Neural cell (in vitro differentiated cells): ENCODE data around the gene GCC1. TPM values are rescaled to one million over a fixed set of nuclear protein-coding genes. Genes with fewer than 3 reads are reported as not detected.

Source experiments
- H2AFZ ChIP-seq: fragments of 200-600, 300-800 bp; sonication (generic), shearing (Covaris generic); 2 replicates; pipeline ENCODE4 v1.6.0; 2014; ENCODE audit warnings: low read depth, mild to moderate bottlenecking, antibody characterized with exemption, low read length, moderate library complexity
- H3F3A ChIP-seq: fragments of 200-600 bp; shearing (Covaris generic); 2 replicates; pipeline ENCODE4 v1.6.1; 2016; ENCODE audit warnings: mild to moderate bottlenecking, moderate library complexity, mixed read lengths, antibody characterized with exemption, low read length; ENCODE audit not compliant: insufficient read depth, poor library complexity, severe bottlenecking
- H3K27ac ChIP-seq: fragments of 200-600, 300-800 bp; sonication (generic), shearing (Covaris generic); 2 replicates; pipeline ENCODE4 v1.5.1; 2014; ENCODE audit warnings: mild to moderate bottlenecking, low read length, moderate library complexity
- H3K27me3 ChIP-seq: fragments of 300-800, 200-600 bp; sonication (generic), shearing (Covaris generic); 2 replicates; pipeline ENCODE4 v1.6.0; 2014; ENCODE audit warnings: mild to moderate bottlenecking, low read depth, low read length, moderate library complexity; ENCODE audit not compliant: insufficient read depth
- H3K36me3 ChIP-seq: fragments of 300-800, 200-600 bp; sonication (generic), shearing (Covaris generic); 2 replicates; pipeline ENCODE4 v1.5.1; 2014; ENCODE audit warnings: mild to moderate bottlenecking, antibody characterized with exemption, low read length, moderate library complexity; ENCODE audit not compliant: insufficient read depth
- H3K4me2 ChIP-seq: fragments of 300-800, 200-600 bp; sonication (generic), shearing (Covaris generic); 2 replicates; pipeline ENCODE4 v1.6.0; 2014; ENCODE audit warnings: mild to moderate bottlenecking, low read length
- H3K4me3 ChIP-seq: fragments of 300-800, 200-600 bp; sonication (generic), shearing (Covaris generic); 2 replicates; pipeline ENCODE4 v1.5.1; 2014; ENCODE audit warnings: mild to moderate bottlenecking, low read length, moderate library complexity
- H3K79me2 ChIP-seq: fragments of 200-600 bp; shearing (Covaris generic); replicated peaks from 2 replicates; pipeline ENCODE4 v1.6.0; 2014; ENCODE audit warnings: mild to moderate bottlenecking, low read length, moderate library complexity; ENCODE audit not compliant: insufficient read depth
- H3K9ac ChIP-seq: fragments of 300-800, 200-600 bp; sonication (generic), shearing (Covaris generic); 2 replicates; pipeline ENCODE4 v1.6.1; 2016; ENCODE audit warnings: mild to moderate bottlenecking, low read length, mixed read lengths
- H3K9me2 ChIP-seq: fragments of 200-600 bp; shearing (Covaris generic); 2 replicates; pipeline ENCODE4 v1.6.1; 2016; ENCODE audit warnings: mild to moderate bottlenecking, low read length, mixed read lengths; ENCODE audit not compliant: insufficient read depth
- H3K9me3 ChIP-seq: fragments of 200-600, 300-800 bp; sonication (generic), shearing (Covaris generic); 2 replicates; pipeline ENCODE4 v1.6.1; 2016; ENCODE audit warnings: mild to moderate bottlenecking, mixed run types, low read length, moderate library complexity, mixed read lengths
- H4K20me1 ChIP-seq: fragments of 200-600 bp; shearing (Covaris generic); 2 replicates; pipeline ENCODE4 v1.6.1; 2016; ENCODE audit warnings: mild to moderate bottlenecking, mixed run types; ENCODE audit not compliant: insufficient read depth
- CTCF ChIP-seq: fragments of 450-650 bp; IDR thresholded peaks from 2 replicates; pipeline ENCODE4 v1.5.1; 2014; ENCODE audit warnings: antibody characterized with exemption, mild to moderate bottlenecking, moderate library complexity; ENCODE audit not compliant: poor library complexity, severe bottlenecking
- EP300 ChIP-seq: fragments of 450-650 bp; conservative IDR thresholded peaks from 2 replicates; pipeline ENCODE4 v1.6.1; 2014; ENCODE audit warnings: antibody characterized with exemption, mild to moderate bottlenecking, moderate library complexity; ENCODE audit not compliant: poor library complexity, severe bottlenecking
- EZH2 ChIP-seq: fragments of 200-600, 300-800 bp; shearing (Covaris generic), sonication (generic); IDR thresholded peaks from 2 replicates; pipeline ENCODE4 v1.6.1; 2014; ENCODE audit warnings: antibody characterized with exemption, low read length, borderline replicate concordance, mild to moderate bottlenecking; ENCODE audit not compliant: insufficient read depth, poor library complexity, severe bottlenecking
- MXI1 ChIP-seq: fragments of 450-650 bp; conservative IDR thresholded peaks from 2 replicates; pipeline ENCODE4 v1.6.1; 2014; ENCODE audit warnings: antibody characterized with exemption, mild to moderate bottlenecking; ENCODE audit not compliant: poor library complexity, severe bottlenecking
- POLR2AphosphoS5 ChIP-seq: IDR thresholded peaks from 2 replicates; pipeline ENCODE4 v1.6.1; 2012
- RAD21 ChIP-seq: fragments of 450-650 bp; conservative IDR thresholded peaks from 2 replicates; pipeline ENCODE4 v1.6.1; 2014; ENCODE audit warnings: antibody characterized with exemption, mild to moderate bottlenecking, moderate library complexity
- SMC3 ChIP-seq: fragments of 450-650 bp; conservative IDR thresholded peaks from 2 replicates; pipeline ENCODE4 v1.6.1; 2014; ENCODE audit warnings: antibody characterized with exemption, mild to moderate bottlenecking, moderate library complexity; ENCODE audit not compliant: poor library complexity
- TAF1 ChIP-seq: IDR thresholded peaks from 2 replicates; pipeline ENCODE4 v1.6.1; 2012; ENCODE audit warnings: low read depth
- polyA plus RNA-seq: library from polyadenylated mRNA; depleted of rRNA; stranded (reverse); fragments of >200 nt; gene quantifications from 2 replicates; pipeline ENCODE4 v1.2.3, GENCODE V29; 2014
- TF ChIP-seq, protein P1 (sequence below): IDR thresholded peaks from 2 replicates; pipeline ENCODE4 v1.6.1; 2012; ENCODE audit warnings: borderline replicate concordance

GCC1 gene
- polyA plus RNA-seq, 1 donor from 2014 or later, result 6.6 TPM

GRCh38 chr7:127532151-127532550 is 53.2 kb downstream of the GCC1 start:
- Histone ChIP-seq H3K4me3 (no peak overlapping the region), H2AFZ (no peak overlapping the region), H3F3A (no peaks in the 10 kb centered on the region), H3K9me2 (no peaks in the 10 kb centered on the region), H3K9me3 (no peaks in the 10 kb centered on the region), H3K27me3 (peaks cover 43% of the 10 kb centered on the region), H4K20me1 (no peaks in the 10 kb centered on the region), H3K79me2 (no peaks in the 10 kb centered on the region), H3K4me2 (no peak overlapping the region), H3K36me3 (no peaks in the 10 kb centered on the region), H3K9ac (no peak overlapping the region), H3K27ac (no peak overlapping the region)
- TF ChIP-seq EP300 (no peak), SMC3 (no peak), POLR2AphosphoS5 (no peak), CTCF (no peak), RAD21 (no peak), MXI1 (no peak), TAF1 (no peak), EZH2 (no peak)
- TF ChIP-seq, protein P1, sequence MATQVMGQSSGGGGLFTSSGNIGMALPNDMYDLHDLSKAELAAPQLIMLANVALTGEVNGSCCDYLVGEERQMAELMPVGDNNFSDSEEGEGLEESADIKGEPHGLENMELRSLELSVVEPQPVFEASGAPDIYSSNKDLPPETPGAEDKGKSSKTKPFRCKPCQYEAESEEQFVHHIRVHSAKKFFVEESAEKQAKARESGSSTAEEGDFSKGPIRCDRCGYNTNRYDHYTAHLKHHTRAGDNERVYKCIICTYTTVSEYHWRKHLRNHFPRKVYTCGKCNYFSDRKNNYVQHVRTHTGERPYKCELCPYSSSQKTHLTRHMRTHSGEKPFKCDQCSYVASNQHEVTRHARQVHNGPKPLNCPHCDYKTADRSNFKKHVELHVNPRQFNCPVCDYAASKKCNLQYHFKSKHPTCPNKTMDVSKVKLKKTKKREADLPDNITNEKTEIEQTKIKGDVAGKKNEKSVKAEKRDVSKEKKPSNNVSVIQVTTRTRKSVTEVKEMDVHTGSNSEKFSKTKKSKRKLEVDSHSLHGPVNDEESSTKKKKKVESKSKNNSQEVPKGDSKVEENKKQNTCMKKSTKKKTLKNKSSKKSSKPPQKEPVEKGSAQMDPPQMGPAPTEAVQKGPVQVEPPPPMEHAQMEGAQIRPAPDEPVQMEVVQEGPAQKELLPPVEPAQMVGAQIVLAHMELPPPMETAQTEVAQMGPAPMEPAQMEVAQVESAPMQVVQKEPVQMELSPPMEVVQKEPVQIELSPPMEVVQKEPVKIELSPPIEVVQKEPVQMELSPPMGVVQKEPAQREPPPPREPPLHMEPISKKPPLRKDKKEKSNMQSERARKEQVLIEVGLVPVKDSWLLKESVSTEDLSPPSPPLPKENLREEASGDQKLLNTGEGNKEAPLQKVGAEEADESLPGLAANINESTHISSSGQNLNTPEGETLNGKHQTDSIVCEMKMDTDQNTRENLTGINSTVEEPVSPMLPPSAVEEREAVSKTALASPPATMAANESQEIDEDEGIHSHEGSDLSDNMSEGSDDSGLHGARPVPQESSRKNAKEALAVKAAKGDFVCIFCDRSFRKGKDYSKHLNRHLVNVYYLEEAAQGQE, result no peak

Other genes with a start within 250 kb of the GCC1 start
- gene ZNF800, start 192.9 kb downstream of the GCC1 start, polyA plus RNA-seq, result 3.6 and 4.2 TPM in 2 replicates
- 582 and 673 TPM in 2 replicates for gene ARF5, start 2.8 kb upstream of the GCC1 start, polyA plus RNA-seq
- 5.0 and 6.6 TPM in 2 replicates for gene FSCN3, start 8.1 kb upstream of the GCC1 start, polyA plus RNA-seq
- gene PAX4, start 32.5 kb upstream of the GCC1 start, polyA plus RNA-seq, result not detected in 2 replicates
- 37.4 and 42.0 TPM in 2 replicates for gene SND1, start 66.6 kb upstream of the GCC1 start, polyA plus RNA-seq